ENCODE data around the gene KCNH1.

Gene KCNH1

DNA sequence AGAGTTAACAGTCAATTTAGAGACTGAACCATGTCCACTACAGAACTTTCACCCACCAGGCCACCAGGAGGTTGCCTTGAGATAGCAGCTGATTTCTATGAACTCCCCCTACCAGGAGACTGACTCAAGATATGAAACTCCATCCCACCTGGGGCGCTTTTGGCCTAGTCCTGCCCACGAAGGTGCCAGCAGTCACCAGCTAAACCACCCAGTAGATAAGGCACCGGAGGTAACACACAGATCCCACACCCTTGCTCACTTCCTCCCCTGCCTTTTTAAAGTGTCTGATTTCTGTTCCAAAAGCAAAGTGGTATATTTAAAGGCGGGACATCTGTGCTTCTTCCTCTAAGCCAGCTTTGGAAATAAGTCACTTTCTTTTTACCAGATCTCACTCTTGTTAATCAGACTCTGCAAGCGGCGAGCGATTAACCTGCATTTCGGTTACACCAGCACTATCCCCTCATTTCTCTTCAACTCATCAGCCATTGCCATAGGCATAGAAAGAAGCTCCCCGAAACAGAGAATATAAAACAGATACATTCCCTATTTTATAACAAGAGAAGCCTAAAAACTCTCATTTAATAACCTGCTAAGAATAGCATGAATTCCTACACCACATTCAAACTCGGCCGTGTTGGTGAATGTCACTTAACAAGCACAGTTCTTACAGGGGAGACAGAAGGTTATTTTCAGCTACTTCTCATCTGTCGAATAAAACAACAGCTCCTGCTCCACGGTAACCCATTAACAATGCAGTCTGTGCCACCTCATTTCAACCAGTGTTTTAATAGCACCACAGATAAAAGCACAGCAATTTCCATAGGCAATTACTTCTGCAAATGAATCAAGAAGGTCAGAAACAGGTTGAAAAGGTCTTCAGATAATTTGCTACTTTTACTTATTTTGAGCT lies 318.1 kb downstream of the KCNH1 start:
- DNase-seq (ENCODE audit: low read depth in 2 of 3, low spot score in 1 of 3) = no peak

DNA sequence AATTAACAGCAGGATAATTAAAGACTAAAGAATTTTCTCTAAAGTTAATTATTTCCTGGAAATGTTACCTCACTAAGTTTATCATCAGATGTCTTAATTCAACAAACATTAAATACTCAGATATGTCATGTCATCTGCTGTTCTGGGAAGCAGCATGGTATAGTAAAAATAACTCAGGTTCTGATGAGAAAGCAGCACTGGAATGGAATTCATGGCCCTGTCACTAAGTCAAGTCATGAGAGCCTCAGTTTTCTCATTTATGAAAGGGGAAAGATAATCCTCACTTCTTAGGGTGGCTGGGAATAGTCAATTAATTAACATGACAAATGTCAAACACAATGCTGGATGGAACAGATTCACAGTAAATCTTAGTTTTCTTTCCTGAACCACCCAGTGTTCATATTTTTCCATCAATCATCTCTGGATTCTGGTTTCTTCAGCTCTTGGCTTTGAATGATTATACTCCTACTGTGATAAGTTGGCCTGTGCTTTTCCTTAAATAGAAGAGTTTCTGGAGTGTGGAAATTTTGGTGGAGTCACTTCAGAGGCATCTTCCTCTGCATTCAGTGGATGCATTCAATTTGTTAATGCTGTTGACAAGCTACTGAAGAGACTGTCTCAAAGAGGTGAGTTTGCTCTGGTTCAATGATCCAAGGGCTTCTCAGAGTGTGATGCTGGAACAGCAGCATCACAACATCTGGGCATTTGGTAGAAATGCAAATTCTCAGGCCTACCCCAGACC lies 319.4 kb downstream of the KCNH1 start:
- DNase-seq (ENCODE audit: low read depth in 2 of 3, low spot score in 1 of 3) = no peak

DNA sequence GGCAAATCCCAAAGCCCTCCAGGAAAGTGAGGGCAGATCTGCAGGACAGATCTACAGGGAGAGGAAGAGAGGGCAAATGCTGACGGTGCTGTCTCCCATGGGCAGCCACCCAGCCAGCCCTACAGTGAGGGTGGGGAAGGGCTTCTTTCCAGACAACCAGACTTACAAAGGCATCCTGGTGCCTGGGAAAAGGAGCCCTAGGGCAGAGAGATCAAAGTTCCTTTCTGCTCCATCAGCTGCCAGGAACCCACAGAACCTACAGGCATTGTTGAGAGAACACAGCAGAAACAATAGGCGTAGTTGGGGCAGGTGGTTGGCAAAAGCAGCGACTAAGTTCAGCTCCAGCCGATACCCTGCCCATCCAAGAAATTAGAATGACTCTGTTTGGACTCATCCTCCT lies 332.4 kb downstream of the KCNH1 start:
- no peak for DNase-seq (ENCODE audit: low read depth in 2 of 3, low spot score in 1 of 3)

DNA sequence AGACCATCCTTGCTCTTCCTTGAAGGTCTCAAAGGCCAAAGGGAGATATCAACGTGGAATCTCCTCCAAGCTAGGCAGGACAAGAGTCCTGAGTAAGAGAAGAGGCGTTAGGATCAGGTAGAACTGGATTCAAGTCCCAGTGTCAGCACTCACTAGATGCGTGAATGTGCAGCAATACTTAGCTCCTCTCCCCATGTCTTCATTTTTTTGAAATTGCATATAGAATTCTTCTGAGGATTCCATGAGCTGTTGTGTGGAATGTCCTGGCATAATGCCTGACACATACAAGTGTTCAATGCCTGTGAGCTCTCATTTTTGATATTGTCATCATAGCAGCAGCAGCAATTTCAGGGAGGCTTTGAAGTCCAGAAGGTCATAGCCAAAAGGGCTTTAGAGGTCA lies 333.2 kb downstream of the KCNH1 start:
- DNase-seq (ENCODE audit: low read depth in 2 of 3, low spot score in 1 of 3) = no peak

DNA sequence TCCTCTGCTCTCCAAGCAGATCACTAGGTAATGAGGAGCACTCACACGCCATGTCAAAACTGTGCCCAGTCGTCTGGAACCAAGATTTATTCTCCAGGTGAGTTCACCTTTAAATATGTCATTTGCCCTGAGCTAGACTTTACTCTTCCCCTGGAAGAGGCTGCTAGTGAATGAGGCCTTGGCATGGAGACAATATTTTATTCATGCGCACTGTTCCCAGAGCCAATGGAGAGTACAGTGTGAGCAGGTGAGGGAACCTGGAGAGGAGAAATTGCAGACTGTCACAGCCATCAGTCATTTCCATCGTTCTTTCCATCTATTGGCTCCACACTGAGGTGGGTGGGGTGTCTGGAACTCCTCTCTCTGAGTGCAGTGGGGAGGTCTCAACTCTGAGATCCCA lies 333.6 kb downstream of the KCNH1 start:
- no peak for DNase-seq (ENCODE audit: low read depth in 2 of 3, low spot score in 1 of 3)

DNA sequence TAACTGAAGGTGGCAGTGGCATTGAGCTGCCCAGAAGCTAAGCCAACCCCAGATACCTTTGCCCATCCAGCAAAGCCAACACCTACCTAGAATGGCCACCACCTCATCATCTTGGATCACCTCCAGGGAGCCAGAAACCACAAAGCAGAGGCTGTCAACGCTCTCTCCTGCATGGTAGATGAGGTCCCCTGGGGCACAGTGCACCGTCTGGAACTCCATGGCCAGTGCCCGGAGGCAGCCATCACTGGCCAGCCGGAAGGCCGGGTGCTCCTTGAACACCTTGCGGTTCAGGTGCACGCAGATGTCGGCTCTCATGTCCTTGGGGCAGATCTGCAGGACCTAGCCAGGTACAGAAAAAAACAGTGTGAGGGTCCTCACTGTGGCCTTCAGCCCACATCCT lies 336.5 kb downstream of the KCNH1 start:
- no peak for DNase-seq (ENCODE audit: low read depth in 2 of 3, low spot score in 1 of 3)

DNA sequence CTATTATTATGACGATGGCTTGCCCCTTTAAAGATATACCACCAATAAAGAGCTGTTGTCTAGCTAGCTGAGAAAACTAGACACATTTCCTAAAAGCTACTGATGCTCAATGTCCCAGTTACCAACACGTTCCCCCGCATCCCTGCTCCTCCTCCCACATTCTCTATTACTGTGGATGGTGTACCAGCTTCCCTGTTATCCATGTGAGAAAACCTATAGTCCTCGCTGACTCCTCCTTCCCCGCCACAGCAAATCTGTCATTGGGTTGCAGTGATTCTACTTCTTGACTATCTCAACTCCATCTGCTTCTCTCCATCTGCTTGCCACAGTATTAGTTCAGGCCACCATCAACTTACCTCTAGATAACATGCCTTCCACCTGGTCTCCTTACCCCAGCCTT lies 337.5 kb downstream of the KCNH1 start:
- DNase-seq (ENCODE audit: low read depth in 2 of 3, low spot score in 1 of 3) = no peak

DNA sequence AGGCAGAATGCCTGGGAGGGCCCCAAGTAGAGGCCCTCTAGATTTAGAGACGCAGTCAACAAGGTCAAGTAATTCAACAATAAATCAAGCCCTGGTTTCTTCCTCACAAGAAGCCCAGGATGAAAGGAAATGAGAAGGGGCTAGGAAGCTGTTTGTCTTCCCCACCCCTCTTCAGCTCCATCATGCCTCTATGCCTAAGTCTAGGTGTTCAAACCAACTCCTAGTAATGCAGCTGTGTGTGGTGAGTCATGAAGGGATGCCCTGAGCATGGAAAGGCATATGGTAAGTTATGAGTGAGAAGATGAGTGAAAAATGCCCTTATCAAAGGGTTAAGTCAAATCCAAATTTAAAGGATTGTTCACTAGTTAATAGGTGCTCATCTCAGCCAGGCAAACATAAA lies 339.5 kb downstream of the KCNH1 start:
- no peak for DNase-seq (ENCODE audit: low read depth in 2 of 3, low spot score in 1 of 3)

DNA sequence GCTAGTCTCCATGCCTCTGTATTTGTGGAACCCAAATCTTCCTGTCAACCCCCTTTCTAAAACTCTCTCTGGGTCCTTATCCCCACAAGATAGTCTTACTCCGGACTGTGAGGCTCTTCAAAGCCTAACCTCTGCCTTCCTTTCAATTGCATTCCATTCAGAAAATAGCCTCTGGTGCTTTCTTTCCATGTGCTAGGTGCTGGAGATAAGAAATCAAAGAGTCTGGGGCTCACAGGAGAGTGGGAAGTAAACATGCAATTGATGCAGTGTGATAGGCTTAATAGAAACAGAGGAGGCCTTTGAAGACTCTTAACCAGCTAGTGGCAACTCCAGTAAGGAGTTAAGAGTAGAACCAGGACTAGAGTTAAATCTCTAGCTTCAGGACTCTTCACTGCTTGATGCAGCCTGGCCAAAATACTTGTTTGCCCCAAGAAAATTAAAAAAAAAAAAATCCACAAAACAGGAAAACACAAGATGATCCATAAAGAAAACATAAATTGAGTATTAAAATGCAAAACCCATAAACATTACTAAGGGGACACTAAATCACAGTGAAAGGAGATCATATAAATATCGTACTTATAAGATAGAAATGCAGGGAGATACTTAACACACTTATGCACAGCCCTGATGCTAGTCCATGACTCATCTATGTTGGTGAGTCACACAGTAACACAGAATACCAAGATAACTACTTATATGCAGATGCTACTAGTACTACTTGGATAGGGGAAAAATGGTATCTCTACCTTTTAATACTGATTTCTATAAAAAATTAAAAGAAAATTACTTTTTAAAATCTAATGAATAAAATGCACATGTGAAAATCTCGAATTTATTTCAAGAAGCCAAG lies 341.5 kb downstream of the KCNH1 start:
- no peak for DNase-seq (ENCODE audit: low read depth in 2 of 3, low spot score in 1 of 3)

DNA sequence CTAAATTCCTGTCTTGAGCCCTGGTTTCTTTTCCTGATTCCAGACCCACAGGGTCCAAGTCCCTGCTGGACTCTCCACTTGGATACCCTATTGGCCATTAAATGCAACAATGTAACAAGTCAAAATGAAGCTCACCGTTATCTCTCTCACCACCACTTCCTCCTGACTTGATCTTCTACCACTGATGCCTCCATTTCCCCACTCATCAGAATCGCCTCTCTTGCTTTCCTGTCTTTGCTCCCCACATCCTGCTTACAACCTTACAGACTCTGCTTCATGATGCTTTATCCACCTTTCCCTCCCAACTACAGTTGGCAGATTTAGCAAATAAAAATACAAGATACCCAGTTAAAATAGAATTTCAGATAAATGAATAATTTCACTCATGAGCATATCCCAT lies 343.8 kb downstream of the KCNH1 start:
- no peak for DNase-seq (ENCODE audit: low read depth in 2 of 3, low spot score in 1 of 3)

DNA sequence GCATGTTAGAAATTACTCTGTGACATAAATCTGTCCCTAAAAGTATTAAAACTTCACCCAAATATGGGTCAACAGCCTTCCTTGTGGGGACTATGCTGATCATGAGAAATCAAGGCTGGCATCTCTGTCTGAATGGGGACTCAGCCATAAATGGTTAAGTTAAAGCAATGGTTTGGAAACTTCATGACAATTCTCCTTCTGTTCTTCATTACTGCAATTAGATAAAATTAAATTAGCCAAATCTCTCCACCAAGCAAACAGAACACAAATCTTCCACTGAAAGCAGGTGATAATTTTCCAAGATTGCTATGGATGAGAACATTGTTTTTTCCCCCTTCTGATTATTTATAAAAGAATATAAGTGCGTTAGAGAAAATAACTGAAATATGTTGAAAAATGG lies 346.1 kb downstream of the KCNH1 start:
- DNase-seq (ENCODE audit: low read depth in 2 of 3, low spot score in 1 of 3) = no peak

DNA sequence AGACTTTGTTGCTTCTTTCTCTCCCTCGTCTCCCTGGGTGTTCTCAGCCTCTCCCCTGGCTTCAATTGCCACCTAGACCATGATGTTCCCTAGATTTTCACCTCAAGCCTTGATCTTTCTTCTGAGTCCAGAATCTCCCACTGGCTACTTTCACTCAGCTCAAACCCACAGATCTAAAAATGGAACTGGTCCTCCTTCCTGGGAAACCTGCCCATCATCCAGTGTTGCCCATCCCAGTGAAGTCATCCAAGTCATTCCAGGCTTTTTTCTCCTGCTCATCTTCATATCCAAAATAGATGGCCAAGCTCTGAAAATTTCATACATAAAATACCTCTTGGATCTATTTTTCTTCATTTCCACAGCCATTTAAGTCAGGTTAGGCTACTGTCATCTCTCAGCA lies 347.4 kb downstream of the KCNH1 start:
- DNase-seq (ENCODE audit: low read depth in 2 of 3, low spot score in 1 of 3) = no peak

DNA sequence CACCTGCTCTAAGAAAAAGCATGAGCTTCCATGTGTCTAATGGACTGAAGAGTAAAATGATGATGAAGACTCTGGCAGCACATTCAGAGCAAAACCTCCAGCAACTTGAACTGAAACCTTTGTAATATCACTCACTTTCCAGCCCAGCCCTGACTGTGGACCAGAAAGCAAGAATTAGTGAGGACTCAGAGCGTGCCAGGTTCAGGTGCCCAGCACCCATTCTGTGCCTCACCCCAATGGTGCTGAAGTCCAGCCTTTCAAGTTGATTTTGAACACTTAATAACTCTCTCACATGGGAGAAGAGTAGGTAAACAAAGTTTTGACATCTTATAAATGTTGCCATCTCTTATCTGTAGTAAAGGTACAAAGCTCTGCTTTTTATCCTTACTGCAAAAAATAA lies 350.0 kb downstream of the KCNH1 start:
- DNase-seq (ENCODE audit: low read depth in 2 of 3, low spot score in 1 of 3) = no peak

DNA sequence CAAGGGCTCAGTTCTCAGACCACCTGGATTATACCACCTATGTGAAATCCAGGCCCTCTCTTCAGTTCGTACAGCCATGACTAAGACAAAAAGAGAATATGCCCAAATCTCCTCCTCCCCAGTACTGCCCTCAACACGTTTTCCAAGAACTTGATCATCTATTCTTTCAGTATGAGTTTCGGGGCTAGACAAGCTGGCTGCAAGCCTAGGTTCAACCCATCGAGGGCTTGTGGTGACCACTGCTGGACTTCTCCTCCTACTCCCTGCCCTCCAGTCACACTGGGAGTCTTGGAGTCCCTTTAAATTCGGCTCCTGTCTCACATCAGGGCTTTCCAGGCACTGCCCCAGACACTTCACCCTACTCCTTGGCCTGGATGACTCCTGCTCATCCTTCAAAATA lies 352.3 kb downstream of the KCNH1 start:
- DNase-seq (ENCODE audit: low read depth in 2 of 3, low spot score in 1 of 3) = no peak

DNA sequence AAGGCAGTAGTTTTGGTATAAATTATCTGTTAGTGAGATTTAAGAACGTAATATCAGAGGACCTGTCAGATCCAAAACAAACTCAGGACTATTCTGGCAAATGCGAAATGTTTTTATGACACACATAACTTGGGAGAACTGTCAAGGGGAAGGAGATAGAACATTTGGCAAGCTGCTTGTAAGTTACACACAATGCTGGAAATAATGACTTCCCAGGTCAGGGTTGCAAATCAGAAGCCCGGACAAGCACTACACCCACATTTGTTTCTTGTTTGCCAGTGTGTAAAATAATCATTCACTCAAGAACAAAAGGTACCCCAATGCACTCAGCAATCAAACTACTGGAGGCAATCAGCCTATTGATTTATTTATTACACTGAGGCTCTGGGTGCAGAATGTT lies 354.7 kb downstream of the KCNH1 start:
- DNase-seq (ENCODE audit: low read depth in 2 of 3, low spot score in 1 of 3) = no peak

DNA sequence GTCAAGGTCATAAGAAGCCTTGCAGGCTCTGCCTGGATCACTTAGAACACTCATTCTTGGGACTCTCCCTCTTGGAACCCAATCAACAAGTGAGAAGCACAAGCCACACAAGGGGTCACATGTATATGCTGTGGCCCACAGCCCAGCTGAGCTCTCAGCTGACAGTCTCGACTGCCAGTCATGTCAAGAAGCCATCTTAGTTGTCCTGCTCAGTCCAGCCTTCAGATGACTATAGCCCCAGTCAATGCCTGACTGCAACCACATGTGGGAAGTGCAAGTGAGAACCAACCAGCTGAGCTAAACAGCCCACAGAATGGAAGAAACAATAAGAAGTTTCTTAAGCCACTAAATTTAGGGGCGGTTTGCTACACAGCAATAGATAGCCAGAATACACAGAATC lies 356.0 kb downstream of the KCNH1 start:
- DNase-seq (ENCODE audit: low read depth in 2 of 3, low spot score in 1 of 3) = no peak

DNA sequence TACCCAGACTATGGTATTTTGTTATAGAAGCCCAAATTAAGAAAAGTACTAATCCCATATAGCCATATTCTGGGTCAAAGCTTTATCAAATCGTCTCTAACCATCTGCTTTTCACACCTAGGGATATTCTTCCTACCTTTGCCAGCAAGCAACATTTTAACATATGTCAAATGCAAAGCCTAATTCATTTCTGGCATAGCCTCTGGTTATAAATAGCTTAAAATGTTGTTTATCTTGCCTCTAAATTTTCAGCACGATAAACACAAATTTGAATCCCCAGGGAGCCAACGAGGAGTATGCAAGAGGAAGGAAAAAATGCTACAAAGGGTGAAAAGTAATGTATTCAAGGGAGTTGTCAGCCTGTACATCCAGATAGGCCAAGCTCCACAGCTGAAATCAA lies 357.2 kb downstream of the KCNH1 start:
- DNase-seq (ENCODE audit: low read depth in 2 of 3, low spot score in 1 of 3) = no peak

DNA sequence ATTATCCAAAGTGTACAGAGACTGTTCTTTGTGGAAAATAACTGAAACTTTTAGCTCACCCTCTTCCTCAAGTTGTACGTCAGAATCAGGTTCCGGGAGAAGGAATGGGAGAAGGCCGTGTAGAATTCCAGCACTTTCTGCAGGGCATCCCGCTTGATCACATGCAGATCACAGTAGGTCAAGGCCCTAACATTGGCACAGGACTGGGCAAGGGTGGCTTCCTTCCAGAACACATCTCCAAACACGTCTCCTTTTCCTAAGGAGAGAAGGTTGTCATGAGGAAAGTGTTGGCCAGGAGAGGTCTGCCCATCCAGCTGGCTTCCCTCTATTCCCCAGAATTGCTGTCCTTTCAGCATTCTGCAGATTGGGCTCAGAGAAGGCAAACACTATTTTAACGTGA lies 358.7 kb downstream of the KCNH1 start:
- no peak for DNase-seq (ENCODE audit: low read depth in 2 of 3, low spot score in 1 of 3)

DNA sequence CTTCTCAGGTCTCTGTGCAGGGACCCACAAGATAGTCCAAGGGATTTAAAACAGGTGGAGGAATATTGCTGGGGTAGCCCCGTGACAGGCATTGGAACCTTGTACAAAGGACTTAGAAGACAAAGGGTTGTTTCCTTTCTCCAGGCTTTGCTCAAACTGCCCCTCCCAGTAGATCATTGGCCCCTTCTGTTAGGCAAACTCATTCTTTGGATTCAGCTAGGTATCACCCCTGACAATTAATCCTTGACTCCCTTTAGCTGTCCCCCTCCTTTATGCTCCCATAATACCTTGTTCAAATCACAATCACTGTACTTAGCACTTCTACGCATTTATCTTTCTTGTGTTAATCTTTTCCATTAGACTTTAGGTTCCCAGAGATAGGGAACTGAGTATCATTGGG lies 360.5 kb downstream of the KCNH1 start:
- DNase-seq (ENCODE audit: low read depth in 2 of 3, low spot score in 1 of 3) = no peak

DNA sequence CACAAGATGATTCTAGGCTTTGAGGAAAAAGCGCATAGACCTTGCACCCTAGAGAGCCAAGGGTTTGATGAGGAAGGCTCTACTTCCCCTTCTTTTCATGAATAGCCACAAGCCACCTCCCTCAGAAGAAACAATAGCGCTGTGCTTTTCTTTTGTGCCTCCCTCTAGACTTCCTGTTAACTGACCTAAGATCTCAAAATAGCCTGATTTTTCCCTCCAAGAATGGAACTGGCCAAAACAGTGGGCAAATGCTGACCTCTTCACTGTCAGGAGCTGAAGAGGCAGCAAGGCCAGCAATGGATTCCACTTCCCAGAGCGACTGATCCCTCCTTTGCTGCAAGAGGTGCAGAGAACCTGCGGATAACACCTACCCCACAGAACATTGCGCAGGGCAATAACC lies 362.8 kb downstream of the KCNH1 start:
- no peak for DNase-seq (ENCODE audit: low read depth in 2 of 3, low spot score in 1 of 3)

DNA sequence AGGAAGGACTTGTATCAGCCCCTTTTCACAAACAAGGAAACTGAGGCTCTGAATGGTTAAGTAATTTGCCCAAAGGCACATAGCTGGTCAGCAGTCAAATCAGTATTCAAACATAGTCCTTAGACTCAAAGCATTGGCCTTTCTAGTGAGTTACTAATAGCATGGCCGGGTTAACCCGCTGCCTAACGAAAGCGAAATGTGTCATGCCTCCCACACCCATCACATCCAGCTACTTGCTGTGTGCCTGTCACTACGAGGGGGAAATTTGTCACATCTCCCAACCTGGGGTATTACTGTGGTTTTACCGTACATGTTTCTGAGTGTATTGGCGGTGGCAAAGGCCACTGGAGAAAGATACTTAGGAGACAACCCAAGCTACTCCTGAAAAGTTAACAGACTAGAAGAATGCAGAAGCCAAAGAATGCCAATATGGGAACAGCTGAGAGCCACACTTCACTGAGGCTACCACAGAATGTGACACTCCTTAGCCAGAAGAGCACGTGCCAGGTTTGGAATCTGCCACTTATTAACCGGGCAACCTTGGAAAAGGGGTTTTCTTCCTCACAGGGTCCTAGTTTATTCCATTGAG lies 363.5 kb downstream of the KCNH1 start:
- no peak for DNase-seq (ENCODE audit: low read depth in 2 of 3, low spot score in 1 of 3)
